ENCODE data around the gene DZANK1.
"Not testable (repeated sequence)": the region's sequence is repeated elsewhere in the genome, so short reads cannot be mapped to it uniquely, and the experiment has no call there.

DZANK1 gene

DNA sequence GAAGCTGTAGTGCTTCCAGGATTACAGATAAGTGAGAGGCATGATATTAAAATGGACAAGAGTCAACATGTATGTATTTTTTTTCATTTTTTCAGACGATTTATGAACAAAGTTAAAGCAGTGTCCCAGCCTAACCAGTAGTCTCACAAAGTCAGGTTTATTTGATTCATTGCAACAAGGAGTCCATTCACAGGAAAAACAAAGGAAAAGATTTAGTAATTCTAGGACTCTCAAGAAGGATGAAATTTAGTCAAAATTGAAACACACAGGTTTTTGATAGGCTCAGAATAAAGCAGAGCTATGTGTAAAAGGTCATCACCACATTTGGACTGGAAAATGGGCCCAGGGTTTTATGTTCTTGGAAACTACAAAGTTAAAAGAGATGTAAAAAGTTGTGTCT is 94.5 kb downstream of the DZANK1 start:
- no peak for DNase-seq

- no peak for DNase-seq
These were observed 102.1 kb downstream of the DZANK1 start for GRCh38 chr20:18364768-18365167.

GRCh38 chr20:18363708-18364107 is 103.1 kb downstream of the DZANK1 start:
- DNase-seq: no peak

- DNase-seq: no peak
These were observed 103.9 kb downstream of the DZANK1 start for GRCh38 chr20:18362916-18363315.

DNA sequence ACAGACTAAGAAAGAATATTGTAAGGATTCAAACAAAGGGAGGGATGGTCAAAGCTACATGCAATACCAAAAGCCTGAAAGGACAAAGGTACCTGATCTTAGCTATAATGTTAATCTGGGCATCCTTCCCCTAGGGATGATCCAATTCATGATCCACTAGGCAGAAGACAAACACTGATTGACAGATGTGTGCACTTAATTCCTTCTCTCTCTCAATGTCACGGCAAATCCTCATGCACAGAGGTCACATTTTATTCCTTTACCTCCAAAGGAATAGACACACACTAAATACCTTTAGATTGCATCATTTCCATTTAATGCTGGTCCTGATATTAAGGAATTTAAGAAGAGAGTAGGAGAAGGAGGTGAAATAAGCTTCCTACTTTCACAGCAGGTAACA is 105.2 kb downstream of the DZANK1 start:
- no peak for DNase-seq

DNA sequence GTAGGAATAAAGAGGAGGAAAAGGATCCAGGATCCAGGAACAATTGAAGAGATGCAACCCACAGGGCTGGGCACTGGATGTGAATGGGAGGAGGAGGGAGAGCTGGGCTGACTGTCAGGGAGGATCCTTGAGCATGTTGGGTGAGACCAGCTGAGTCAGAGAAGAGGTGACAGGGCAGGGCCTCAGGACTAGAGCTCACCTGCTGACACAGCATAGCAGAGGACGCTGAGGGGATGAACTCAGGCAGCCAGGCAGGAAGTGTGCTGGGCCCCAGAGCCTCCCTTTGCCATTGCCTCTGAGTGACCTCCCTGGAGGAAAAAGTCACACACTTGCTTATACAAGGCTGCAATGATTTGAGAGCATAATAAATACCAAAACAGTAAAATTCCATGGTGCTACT is 106.2 kb downstream of the DZANK1 start:
- DNase-seq: no peak

GRCh38 chr20:18359854-18360253 is 107.0 kb downstream of the DZANK1 start:
- DNase-seq: no peak

DNA sequence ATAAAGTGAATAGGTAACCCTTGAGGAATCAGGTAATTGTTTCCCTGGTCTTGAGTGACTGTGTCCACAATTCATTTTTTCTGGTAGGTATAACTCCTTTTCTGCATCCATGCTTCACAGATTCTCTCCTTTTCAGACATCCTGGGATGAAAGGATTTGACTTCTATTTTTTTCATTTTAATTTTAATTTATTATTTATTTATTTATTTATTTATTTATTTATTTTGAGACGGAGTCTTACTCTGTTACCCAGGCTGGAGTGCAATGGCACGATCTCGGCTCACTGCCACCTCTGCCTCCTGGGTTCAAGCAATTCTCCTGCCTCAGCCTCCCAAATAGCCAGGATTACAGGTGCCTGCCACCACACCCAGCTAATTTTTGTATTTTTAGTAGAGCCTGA is 117.1 kb downstream of the DZANK1 start:
- not testable (repeated sequence) for DNase-seq

Measured in CD4-positive, alpha-beta T cell treated with Interleukin-17A for 1 hour (primary cell).